ENCODE measurements around the gene PHOSPHO2.

DNA sequence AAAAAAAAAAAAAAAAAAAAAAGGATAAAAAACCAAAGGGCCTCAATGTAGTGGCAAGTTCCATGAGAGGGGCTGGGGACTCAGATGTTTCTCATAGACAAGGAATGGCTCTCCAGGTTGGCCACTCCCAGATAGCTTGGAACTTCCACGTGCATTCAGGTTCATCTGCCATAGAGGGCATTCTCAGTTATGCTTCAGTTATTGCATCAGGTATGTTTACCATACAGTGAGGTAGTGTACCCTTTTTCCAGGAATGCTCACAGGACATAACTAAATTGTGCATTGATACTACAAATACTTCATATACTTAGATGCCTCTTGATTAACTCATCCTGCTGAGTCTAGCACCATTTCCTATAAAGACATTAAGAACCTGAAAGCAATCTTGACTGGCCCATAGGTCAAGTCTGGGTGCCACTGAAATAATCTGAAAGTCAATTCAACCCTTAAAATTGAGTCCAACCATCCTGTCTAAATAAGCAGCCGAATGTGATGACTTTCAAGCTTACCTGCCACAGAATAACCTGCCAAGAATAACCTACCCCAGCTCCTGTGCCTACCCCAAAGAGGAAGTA, 24.7 kb downstream of the PHOSPHO2 start:
- TF ChIP-seq, protein P1, sequence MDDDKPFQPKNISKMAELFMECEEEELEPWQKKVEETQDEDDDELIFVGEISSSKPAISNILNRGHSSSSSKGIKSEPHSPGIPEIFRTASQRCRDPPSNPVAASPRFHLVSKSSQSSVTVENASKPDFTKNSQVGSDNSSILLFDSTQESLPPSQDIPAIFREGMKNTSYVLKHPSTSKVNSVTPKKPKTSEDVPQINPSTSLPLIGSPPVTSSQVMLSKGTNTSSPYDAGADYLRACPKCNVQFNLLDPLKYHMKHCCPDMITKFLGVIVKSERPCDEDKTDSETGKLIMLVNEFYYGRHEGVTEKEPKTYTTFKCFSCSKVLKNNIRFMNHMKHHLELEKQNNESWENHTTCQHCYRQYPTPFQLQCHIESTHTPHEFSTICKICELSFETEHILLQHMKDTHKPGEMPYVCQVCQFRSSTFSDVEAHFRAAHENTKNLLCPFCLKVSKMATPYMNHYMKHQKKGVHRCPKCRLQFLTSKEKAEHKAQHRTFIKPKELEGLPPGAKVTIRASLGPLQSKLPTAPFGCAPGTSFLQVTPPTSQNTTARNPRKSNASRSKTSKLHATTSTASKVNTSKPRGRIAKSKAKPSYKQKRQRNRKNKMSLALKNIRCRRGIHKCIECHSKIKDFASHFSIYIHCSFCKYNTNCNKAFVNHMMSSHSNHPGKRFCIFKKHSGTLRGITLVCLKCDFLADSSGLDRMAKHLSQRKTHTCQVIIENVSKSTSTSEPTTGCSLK (tag by site-specific recombination; IDR thresholded peaks at IDR 0.05) = no peak
- TF ChIP-seq, protein P2, sequence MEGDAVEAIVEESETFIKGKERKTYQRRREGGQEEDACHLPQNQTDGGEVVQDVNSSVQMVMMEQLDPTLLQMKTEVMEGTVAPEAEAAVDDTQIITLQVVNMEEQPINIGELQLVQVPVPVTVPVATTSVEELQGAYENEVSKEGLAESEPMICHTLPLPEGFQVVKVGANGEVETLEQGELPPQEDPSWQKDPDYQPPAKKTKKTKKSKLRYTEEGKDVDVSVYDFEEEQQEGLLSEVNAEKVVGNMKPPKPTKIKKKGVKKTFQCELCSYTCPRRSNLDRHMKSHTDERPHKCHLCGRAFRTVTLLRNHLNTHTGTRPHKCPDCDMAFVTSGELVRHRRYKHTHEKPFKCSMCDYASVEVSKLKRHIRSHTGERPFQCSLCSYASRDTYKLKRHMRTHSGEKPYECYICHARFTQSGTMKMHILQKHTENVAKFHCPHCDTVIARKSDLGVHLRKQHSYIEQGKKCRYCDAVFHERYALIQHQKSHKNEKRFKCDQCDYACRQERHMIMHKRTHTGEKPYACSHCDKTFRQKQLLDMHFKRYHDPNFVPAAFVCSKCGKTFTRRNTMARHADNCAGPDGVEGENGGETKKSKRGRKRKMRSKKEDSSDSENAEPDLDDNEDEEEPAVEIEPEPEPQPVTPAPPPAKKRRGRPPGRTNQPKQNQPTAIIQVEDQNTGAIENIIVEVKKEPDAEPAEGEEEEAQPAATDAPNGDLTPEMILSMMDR (tag by site-specific recombination; IDR thresholded peaks at IDR 0.05) = no peak
- TF ChIP-seq, protein P3, sequence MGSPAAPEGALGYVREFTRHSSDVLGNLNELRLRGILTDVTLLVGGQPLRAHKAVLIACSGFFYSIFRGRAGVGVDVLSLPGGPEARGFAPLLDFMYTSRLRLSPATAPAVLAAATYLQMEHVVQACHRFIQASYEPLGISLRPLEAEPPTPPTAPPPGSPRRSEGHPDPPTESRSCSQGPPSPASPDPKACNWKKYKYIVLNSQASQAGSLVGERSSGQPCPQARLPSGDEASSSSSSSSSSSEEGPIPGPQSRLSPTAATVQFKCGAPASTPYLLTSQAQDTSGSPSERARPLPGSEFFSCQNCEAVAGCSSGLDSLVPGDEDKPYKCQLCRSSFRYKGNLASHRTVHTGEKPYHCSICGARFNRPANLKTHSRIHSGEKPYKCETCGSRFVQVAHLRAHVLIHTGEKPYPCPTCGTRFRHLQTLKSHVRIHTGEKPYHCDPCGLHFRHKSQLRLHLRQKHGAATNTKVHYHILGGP (tag by site-specific recombination; IDR thresholded peaks at IDR 0.05) = no peak
- no peak for TF ChIP-seq ZNF701 (tag by site-specific recombination; IDR thresholded peaks at IDR 0.05)

Data from HEK293 (cell line).